H9 (cell line): Measurements from ENCODE around the gene FAM124A. TPM values are rescaled to one million over a fixed set of nuclear protein-coding genes. Genes with fewer than 3 reads are reported as not detected.

Experiments used
- DNase-seq: peaks from one replicate; pipeline ENCODE4 v3.0.0-alpha.2; 2017
- H2AFZ ChIP-seq: one replicate; pipeline ENCODE4 v1.6.1; 2013; ENCODE audit warnings: mild to moderate bottlenecking, low read length, control low read depth, moderate library complexity
- H2AK5ac ChIP-seq: 2 replicates; pipeline ENCODE4 v1.6.1; 2013; ENCODE audit warnings: low read length, control low read depth, mixed read lengths; ENCODE audit not compliant: insufficient read length
- H2BK120ac ChIP-seq: one replicate; pipeline ENCODE4 v1.6.1; 2013; ENCODE audit warnings: low read depth, mild to moderate bottlenecking, low read length, control low read depth, inconsistent platforms; ENCODE audit not compliant: poor library complexity, severe bottlenecking
- H2BK12ac ChIP-seq: 2 replicates; pipeline ENCODE4 v1.6.1; 2013; ENCODE audit warnings: low read length, control low read depth, mixed read lengths, low read depth; ENCODE audit not compliant: insufficient read length
- H2BK15ac ChIP-seq: 2 replicates; pipeline ENCODE4 v1.6.1; 2013; ENCODE audit warnings: low read depth, low read length, control low read depth
- H2BK20ac ChIP-seq: one replicate; pipeline ENCODE4 v1.6.1; 2013; ENCODE audit warnings: low read depth, mild to moderate bottlenecking, low read length, control low read depth, inconsistent platforms; ENCODE audit not compliant: poor library complexity, severe bottlenecking
- H2BK5ac ChIP-seq: 2 replicates; pipeline ENCODE4 v1.6.1; 2013; ENCODE audit warnings: low read length, control low read depth, mixed read lengths; ENCODE audit not compliant: insufficient read length
- H3K14ac ChIP-seq: 2 replicates; pipeline ENCODE4 v1.6.1; 2013; ENCODE audit warnings: low read length, control low read depth; ENCODE audit not compliant: insufficient read depth
- H3K18ac ChIP-seq: 2 replicates; pipeline ENCODE4 v1.6.1; 2013; ENCODE audit warnings: low read depth, mild to moderate bottlenecking, mixed read lengths, low read length, control low read depth; ENCODE audit not compliant: insufficient read length
- H3K23ac ChIP-seq: 2 replicates; pipeline ENCODE4 v1.6.1; 2013; ENCODE audit warnings: low read length, control low read depth, mixed read lengths, low read depth; ENCODE audit not compliant: insufficient read length
- H3K23me2 ChIP-seq: 2 replicates; pipeline ENCODE4 v1.6.1; 2013; ENCODE audit warnings: low read depth, mild to moderate bottlenecking, mixed read lengths, low read length, control low read depth; ENCODE audit not compliant: insufficient read length, poor library complexity, severe bottlenecking
- H3K27ac ChIP-seq: 2 replicates; pipeline ENCODE4 v1.5.1; 2013; ENCODE audit warnings: low read length, control low read depth, mixed read lengths, low read depth; ENCODE audit not compliant: insufficient read length
- H3K27me3 ChIP-seq: 2 replicates; pipeline ENCODE4 v1.6.1; 2013; ENCODE audit warnings: low read length, control low read depth, inconsistent platforms; ENCODE audit not compliant: insufficient read depth
- H3K4ac ChIP-seq: 2 replicates; pipeline ENCODE4 v1.6.1; 2013; ENCODE audit warnings: low read depth, mild to moderate bottlenecking, control low read depth, inconsistent platforms, low read length, moderate library complexity
- H3K4me1 ChIP-seq: 2 replicates; pipeline ENCODE4 v1.6.1; 2013; ENCODE audit warnings: low read length, control low read depth, inconsistent platforms; ENCODE audit not compliant: insufficient read depth
- H3K4me2 ChIP-seq: 2 replicates; pipeline ENCODE4 v1.6.1; 2013; ENCODE audit warnings: low read length, control low read depth, mixed read lengths; ENCODE audit not compliant: insufficient read length, insufficient read depth
- H3K56ac ChIP-seq: 2 replicates; pipeline ENCODE4 v1.6.1; 2013; ENCODE audit warnings: low read depth, mild to moderate bottlenecking, mixed read lengths, low read length, control low read depth; ENCODE audit not compliant: insufficient read length
- H3K79me1 ChIP-seq: 2 replicates; pipeline ENCODE4 v1.6.1; 2013; ENCODE audit warnings: low read depth, mild to moderate bottlenecking, moderate library complexity, low read length, control low read depth, inconsistent platforms; ENCODE audit not compliant: insufficient read depth, poor library complexity, severe bottlenecking
- H3K79me2 ChIP-seq: 2 replicates; pipeline ENCODE4 v1.6.1; 2013; ENCODE audit warnings: low read length, control low read depth, inconsistent platforms; ENCODE audit not compliant: insufficient read depth
- H3K9ac ChIP-seq: 2 replicates; pipeline ENCODE4 v1.6.1; 2013; ENCODE audit warnings: low read length, control low read depth, mixed read lengths; ENCODE audit not compliant: insufficient read length; ENCODE audit errors: extremely low read depth
- H3K9me3 ChIP-seq: one replicate; pipeline ENCODE4 v1.6.1; 2013; ENCODE audit warnings: low read depth, low read length, inconsistent platforms; ENCODE audit not compliant: control insufficient read depth
- H3T11ph ChIP-seq: one replicate; pipeline ENCODE4 v1.6.1; 2013; ENCODE audit warnings: mild to moderate bottlenecking, low read length, control low read depth, inconsistent platforms
- H4K20me1 ChIP-seq: one replicate; pipeline ENCODE4 v1.6.1; 2013; ENCODE audit not compliant: control insufficient read depth, insufficient read length, insufficient read depth
- H4K5ac ChIP-seq: 2 replicates; pipeline ENCODE4 v1.6.1; 2013; ENCODE audit warnings: low read depth, mild to moderate bottlenecking, mixed read lengths, low read length, control low read depth; ENCODE audit not compliant: insufficient read length
- H4K8ac ChIP-seq: replicated peaks from 2 replicates; pipeline ENCODE4 v1.6.1; 2013; ENCODE audit warnings: low read length, control low read depth, mixed read lengths, low read depth; ENCODE audit not compliant: insufficient read length
- H4K91ac ChIP-seq: 2 replicates; pipeline ENCODE4 v1.6.1; 2013; ENCODE audit warnings: low read depth, mild to moderate bottlenecking, moderate library complexity, mixed read lengths, low read length, control low read depth; ENCODE audit not compliant: insufficient read length
- H3K27ac Mint-ChIP-seq, 3 experiments: 2 replicates in 2 of 3; 3 replicates in 1 of 3; pipeline ENCODE4 v1.8.0; 2020 to 2021; ENCODE audit warnings: mixed read lengths in 3 of 3, mild to moderate bottlenecking in 1 of 3, moderate library complexity in 1 of 3
- H3K27me3 Mint-ChIP-seq: 2 replicates; pipeline ENCODE4 v1.8.0; 2021; ENCODE audit warnings: low read depth, mild to moderate bottlenecking, moderate library complexity, mixed read lengths
- H3K36me3 Mint-ChIP-seq, 3 experiments: 2 replicates in 2 of 3; 3 replicates in 1 of 3; pipeline ENCODE4 v1.8.0; 2020 to 2021; ENCODE audit warnings: low read depth in 3 of 3, mixed read lengths in 3 of 3; ENCODE audit not compliant: insufficient read depth in 1 of 3
- H3K4me1 Mint-ChIP-seq, 2 experiments: 2 replicates each; pipeline ENCODE4 v1.8.0; 2020; ENCODE audit warnings: mixed read lengths in 2 of 2
- H3K4me3 Mint-ChIP-seq, 2 experiments: 2 replicates in 1 of 2; 3 replicates in 1 of 2; pipeline ENCODE4 v1.8.0; 2020 to 2021; ENCODE audit warnings: mild to moderate bottlenecking in 2 of 2, mixed read lengths in 2 of 2, moderate library complexity in 1 of 2
- H3K9me3 Mint-ChIP-seq, 2 experiments: 2 replicates in 1 of 2; 3 replicates in 1 of 2; pipeline ENCODE4 v1.8.0; 2020; ENCODE audit warnings: mild to moderate bottlenecking in 2 of 2, mixed read lengths in 2 of 2, moderate library complexity in 1 of 2
- CTCF ChIP-seq: fragments of 200-600 bp; sonication (generic); conservative IDR thresholded peaks from 3 replicates; pipeline ENCODE4 v1.8.0; 2021; ENCODE audit warnings: antibody characterized with exemption, mild to moderate bottlenecking
- WGBS: extraction: QIAGEN DNeasy Blood & Tissue Kit; methylation state at CpG from one replicate; pipeline ENCODE4 v1.1.7; 2013; ENCODE audit warnings: missing lambda C conversion rate, low lambda C conversion rate, mixed read lengths; ENCODE audit not compliant: insufficient read length; ENCODE audit errors: extremely low coverage; 5-methylcytosine and 5-hydroxymethylcytosine counted together
- total RNA-seq: library from RNA; stranded (reverse); gene quantifications from 2 replicates; pipeline ENCODE4 v1.2.1, GENCODE V29; 2021

FAM124A gene
- total RNA-seq, 1 experiment from 2014 or later: 41.9 TPM

GRCh38 chr13:51229731-51230130 lies 7.5 kb downstream of the FAM124A start:
- no peak overlapping the region for H2AK5ac ChIP-seq
- no peaks in the 10 kb centered on the region for H3K9me3 ChIP-seq
- H3K9ac ChIP-seq: no peak overlapping the region
- no peaks in the 10 kb centered on the region for H4K20me1 ChIP-seq
- Mint-ChIP-seq H3K9me3 (no peaks in the 10 kb centered on the region), H3K27ac (peak overlapping the region in 2 of 3 experiments; percentile 46 to 68; a peak in 2 of 7 replicates), H3K4me1 (peaks cover 60 to 61% of the 10 kb centered on the region in 2 experiments), H3K36me3 (peaks cover 31 to 57% (median 56%) of the 10 kb centered on the region in 3 experiments), H3K27me3 (no peaks in the 10 kb centered on the region), H3K4me3 (peak overlapping the region in 1 of 2 experiments; percentile 61; a peak in 3 of 5 replicates)
- no peak overlapping the region for H3K18ac ChIP-seq
- no peak overlapping the region for H4K8ac ChIP-seq
- H2BK20ac ChIP-seq: no peak overlapping the region
- no peak overlapping the region for H2BK5ac ChIP-seq
- no peak overlapping the region for H2BK12ac ChIP-seq
- no peak overlapping the region for H3K4ac ChIP-seq
- H3K79me1 ChIP-seq: peaks cover 5% of the 10 kb centered on the region
- peaks cover 15% of the 10 kb centered on the region; the same call in 1 of the 2 replicates for H3K79me2 ChIP-seq
- no peak overlapping the region for H3K56ac ChIP-seq
- peaks cover 18% of the 10 kb centered on the region for H3K4me1 ChIP-seq
- no peak for TF ChIP-seq CTCF
- H3K23ac ChIP-seq: no peak overlapping the region
- H3T11ph ChIP-seq: no peak overlapping the region
- no peak overlapping the region for H2BK15ac ChIP-seq
- peaks cover 2% of the 10 kb centered on the region for H3K23me2 ChIP-seq
- peak; percentile 13 for DNase-seq
- no peak overlapping the region for H3K4me2 ChIP-seq
- H4K5ac ChIP-seq: no peak overlapping the region
- WGBS: no CpG with 5 or more reads among the region's 2 CpGs
- no peak overlapping the region for H3K14ac ChIP-seq
- no peak overlapping the region for H3K27ac ChIP-seq
- H4K91ac ChIP-seq: no peak overlapping the region
- no peak overlapping the region for H2AFZ ChIP-seq
- H2BK120ac ChIP-seq: no peak overlapping the region
- H3K27me3 ChIP-seq: no peaks in the 10 kb centered on the region
